ENCODE data around the gene EDIL3. TPM values are rescaled to one million over a fixed set of nuclear protein-coding genes. Genes with fewer than 3 reads are reported as not detected.

Gene EDIL3
- total RNA-seq, 4 donors from 2014 or later = 9.6 to 16.0 (median 11.1) TPM

DNA sequence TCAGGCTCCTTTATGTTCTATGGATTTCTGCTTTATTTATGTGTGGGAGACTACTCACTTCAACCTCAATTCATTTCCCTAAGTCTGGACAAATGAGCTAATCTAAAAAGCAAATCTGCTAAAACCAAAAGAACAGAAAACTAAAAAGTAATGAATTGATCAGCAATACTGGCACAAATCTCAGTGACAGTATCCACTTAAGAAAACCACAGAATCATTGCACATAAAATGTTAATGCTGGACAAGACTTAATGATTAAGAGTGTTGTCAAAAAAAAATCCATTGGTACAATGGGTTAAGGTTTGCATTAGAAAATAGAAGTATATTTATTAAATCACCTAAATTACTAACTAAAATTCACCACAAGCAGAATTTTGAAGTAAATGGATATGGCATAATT lies 147.6 kb downstream of the EDIL3 start:
- TF ChIP-seq, protein P1, sequence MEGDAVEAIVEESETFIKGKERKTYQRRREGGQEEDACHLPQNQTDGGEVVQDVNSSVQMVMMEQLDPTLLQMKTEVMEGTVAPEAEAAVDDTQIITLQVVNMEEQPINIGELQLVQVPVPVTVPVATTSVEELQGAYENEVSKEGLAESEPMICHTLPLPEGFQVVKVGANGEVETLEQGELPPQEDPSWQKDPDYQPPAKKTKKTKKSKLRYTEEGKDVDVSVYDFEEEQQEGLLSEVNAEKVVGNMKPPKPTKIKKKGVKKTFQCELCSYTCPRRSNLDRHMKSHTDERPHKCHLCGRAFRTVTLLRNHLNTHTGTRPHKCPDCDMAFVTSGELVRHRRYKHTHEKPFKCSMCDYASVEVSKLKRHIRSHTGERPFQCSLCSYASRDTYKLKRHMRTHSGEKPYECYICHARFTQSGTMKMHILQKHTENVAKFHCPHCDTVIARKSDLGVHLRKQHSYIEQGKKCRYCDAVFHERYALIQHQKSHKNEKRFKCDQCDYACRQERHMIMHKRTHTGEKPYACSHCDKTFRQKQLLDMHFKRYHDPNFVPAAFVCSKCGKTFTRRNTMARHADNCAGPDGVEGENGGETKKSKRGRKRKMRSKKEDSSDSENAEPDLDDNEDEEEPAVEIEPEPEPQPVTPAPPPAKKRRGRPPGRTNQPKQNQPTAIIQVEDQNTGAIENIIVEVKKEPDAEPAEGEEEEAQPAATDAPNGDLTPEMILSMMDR (IDR thresholded peaks at IDR 0.05; ENCODE audit: low read depth) = no peak

GRCh38 chr5:84231433-84231832 lies 153.2 kb downstream of the EDIL3 start:
- TF ChIP-seq, protein P1 (IDR thresholded peaks at IDR 0.05; ENCODE audit: low read depth) = no peak

DNA sequence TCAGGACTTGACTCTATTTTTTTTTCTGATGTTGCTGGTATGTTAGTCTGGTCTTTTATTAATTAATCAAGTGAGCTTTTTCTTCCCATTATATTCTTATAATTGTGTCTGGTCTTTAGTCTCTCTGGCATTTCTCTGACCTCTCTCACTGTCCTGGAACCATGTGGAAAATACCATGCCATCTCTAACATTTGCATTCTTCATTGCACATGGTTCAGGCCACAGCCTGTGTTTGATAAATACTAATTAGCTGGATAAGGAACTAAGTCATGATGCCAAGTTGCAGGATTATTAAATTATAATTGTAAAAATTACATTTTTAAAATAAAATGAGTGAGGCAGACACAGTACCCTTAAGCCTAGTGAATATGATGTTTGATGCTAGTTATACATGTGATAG lies 155.6 kb downstream of the EDIL3 start:
- TF ChIP-seq, protein P1 (IDR thresholded peaks at IDR 0.05; ENCODE audit: low read depth) = no peak

DNA sequence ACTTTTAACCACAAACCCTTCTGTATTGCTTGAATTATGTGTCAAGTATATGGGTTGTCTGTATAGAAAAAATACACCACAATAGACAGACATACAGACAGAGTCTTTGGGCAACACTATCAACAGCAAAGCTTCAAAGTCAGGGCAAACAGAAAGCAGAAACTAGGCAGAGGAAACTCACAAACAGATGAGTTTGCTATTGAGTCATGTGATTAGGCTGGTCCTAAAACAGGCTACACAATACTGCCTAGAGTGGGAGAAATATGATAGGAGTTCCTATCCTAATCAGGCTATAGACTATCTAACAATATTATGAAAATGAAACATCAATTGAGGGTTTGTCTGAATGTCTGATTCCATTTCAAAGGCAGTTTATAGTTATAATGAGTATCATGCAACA lies 156.4 kb downstream of the EDIL3 start:
- TF ChIP-seq, protein P1 (IDR thresholded peaks at IDR 0.05; ENCODE audit: low read depth) = no peak

DNA sequence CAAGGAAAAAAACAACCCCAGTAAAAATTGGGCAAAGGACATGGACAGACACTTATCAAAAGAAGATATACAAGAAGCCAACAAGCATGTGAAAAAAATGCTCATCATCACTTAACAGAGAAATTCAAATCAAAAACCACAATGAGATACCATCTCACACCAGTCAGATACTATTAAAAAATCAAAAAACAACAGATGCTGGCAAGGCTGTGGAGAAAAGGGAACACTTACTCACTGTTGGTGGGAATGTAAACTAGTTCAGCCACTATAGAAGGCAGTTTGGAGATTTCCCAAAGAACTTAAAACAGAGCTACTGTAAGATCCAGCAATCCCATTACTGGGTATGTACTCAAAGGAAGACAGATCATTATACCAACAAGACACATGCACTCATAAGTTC lies 157.4 kb downstream of the EDIL3 start:
- TF ChIP-seq, protein P1 (IDR thresholded peaks at IDR 0.05; ENCODE audit: low read depth) = no peak

DNA sequence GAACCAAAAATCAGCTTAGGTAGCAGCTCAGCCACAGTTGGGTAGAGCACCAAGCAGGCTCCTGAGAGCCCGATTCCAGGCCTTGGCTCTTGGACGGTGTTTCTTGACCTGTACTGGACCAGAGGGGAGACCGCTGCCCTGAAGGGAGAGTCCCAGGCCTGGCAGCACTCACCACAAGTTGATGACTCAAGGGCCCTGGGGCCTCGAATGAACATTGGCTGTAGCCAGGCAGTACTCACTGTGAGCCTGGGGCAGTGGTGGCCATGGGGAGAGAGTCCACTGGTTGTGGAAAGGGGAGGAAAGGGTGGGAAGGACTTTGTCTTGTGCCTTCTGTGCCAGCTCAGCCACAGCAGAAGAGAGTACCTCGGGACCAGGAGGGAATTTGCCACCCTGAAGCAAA lies 166.1 kb downstream of the EDIL3 start:
- TF ChIP-seq, protein P1 (IDR thresholded peaks at IDR 0.05; ENCODE audit: low read depth) = no peak

- TF ChIP-seq, protein P1 (IDR thresholded peaks at IDR 0.05; ENCODE audit: low read depth) = no peak
Measured at GRCh38 chr5:84215521-84215920, 169.2 kb downstream of the EDIL3 start.

Data from subcutaneous adipose tissue (tissue), 4 donors.